Retinal pigment epithelial cell (primary cell): Measurements from ENCODE around the gene POLR3K.

Source experiments
- DNase-seq: peaks from one replicate; pipeline ENCODE4 v3.0.0-alpha.2; 2010; ENCODE audit warnings: low read depth
- H3K4me3 ChIP-seq: 2 replicates; pipeline ENCODE4 v1.5.1; 2011; ENCODE audit warnings: mild to moderate bottlenecking, low read length, control low read depth, moderate library complexity
- CTCF ChIP-seq: conservative IDR thresholded peaks from 2 replicates; pipeline ENCODE4 v1.5.1; 2011; ENCODE audit warnings: low read depth, low read length, control low read depth, inconsistent platforms

Gene POLR3K

GRCh38 chr16:62283-62967 is 9.0 kb upstream of the POLR3K start:
- no peak for DNase-seq
- TF ChIP-seq CTCF = no peak

GRCh38 chr16:61879-62281 is 8.5 kb upstream of the POLR3K start:
- H3K4me3 ChIP-seq = no peak overlapping the region
- no peak for DNase-seq
- TF ChIP-seq CTCF = no peak

More at GRCh38 chr16:62283-62967, 9.0 kb upstream of the POLR3K start:
- H3K4me3 ChIP-seq = no peak overlapping the region

- H3K4me3 ChIP-seq = no peak overlapping the region
- TF ChIP-seq CTCF = no peak
- no peak for DNase-seq
Measured at GRCh38 chr16:60929-61878, 7.8 kb upstream of the POLR3K start.

GRCh38 chr16:60166-60565 is 6.8 kb upstream of the POLR3K start:
- H3K4me3 ChIP-seq = no peak overlapping the region
- no peak for DNase-seq
- no peak for TF ChIP-seq CTCF

GRCh38 chr16:59440-60059 is 6.1 kb upstream of the POLR3K start:
- DNase-seq = no peak
- H3K4me3 ChIP-seq = no peak overlapping the region
- TF ChIP-seq CTCF = no peak

- DNase-seq = no peak
- no peak overlapping the region for H3K4me3 ChIP-seq
- TF ChIP-seq CTCF = no peak
Measured at GRCh38 chr16:58491-59439, 5.4 kb upstream of the POLR3K start.
